ENCODE data around the gene EVA1C.
"Not testable (repeated sequence)": the region's sequence is repeated elsewhere in the genome, so short reads cannot be mapped to it uniquely, and the experiment has no call there.

Gene EVA1C

DNA sequence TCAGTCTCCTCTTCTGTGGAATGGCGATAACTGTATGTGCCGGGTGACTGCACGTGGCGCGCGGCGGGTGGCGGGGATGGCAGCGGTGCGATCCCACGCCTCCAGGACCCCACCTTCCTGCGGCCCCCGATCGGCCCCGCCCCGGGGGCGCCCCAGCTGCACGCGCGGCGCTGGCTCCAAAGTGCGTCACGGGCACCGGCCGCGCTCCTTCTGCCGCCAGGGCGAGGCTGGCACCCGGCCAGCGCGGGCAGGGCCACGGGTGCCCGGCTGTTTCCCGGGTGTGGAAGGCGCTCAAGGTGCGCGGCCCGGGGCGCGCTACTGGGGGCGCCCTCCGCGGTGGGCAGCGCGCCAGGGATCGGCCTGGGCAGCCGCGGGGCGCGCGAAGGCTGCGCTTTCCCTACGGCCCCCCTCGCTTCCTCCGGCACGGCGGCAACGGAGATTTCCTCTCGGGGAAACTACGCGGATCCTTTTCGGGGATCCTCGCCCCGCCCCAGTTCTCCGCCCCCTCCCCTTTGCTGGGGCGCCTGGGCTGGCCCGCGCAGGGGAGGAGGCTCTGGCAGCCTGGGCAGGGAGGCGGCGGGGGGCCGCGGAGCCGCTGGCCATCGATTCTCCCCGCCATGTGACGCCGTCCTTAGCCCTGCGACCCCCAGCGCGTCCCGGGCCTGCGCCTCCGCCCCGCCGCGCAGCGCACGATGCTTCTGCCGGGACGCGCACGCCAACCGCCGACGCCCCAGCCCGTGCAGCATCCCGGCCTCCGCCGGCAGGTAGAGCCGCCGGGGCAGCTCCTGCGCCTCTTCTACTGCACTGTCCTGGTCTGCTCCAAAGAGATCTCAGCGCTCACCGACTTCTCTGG lies at the start of gene EVA1C:
Gene EVA1C (plus strand): TSS at position 545 of the 853 bp plus-strand sequence. CDS start 148 bp downstream, at position 693.
- no peak for DNase-seq

- no peak for DNase-seq
Observed at GRCh38 chr21:32364387-32364786, 48.1 kb upstream of the EVA1C start.

GRCh38 chr21:32364796-32365195 lies 47.7 kb upstream of the EVA1C start:
- no peak for DNase-seq

DNA sequence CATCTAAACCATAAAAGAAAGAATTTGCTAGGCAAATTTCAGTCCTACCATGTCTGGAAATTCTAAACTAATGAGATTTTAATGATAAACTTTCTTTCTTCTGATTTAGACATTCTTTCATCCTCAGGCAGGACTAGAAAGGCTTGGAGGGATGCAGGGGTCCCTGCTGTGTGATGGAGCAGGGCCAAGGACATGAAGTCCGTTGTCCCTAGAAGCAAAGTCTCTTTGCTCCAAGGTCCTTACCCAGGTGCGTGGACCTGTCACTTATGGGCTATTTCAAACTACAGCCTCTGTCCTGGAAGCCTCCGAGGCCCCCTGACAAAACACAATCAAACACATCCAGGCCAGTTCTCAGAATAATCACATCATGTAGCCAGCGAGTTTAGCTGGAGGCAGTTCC lies 46.3 kb upstream of the EVA1C start:
- DNase-seq, result no peak

- DNase-seq, result no peak
Observed at GRCh38 chr21:32367158-32367557, 45.3 kb upstream of the EVA1C start.

GRCh38 chr21:32368386-32368785 lies 44.1 kb upstream of the EVA1C start:
- no peak for DNase-seq

GRCh38 chr21:32368961-32369360 lies 43.5 kb upstream of the EVA1C start:
- not testable (repeated sequence) for DNase-seq

DNA sequence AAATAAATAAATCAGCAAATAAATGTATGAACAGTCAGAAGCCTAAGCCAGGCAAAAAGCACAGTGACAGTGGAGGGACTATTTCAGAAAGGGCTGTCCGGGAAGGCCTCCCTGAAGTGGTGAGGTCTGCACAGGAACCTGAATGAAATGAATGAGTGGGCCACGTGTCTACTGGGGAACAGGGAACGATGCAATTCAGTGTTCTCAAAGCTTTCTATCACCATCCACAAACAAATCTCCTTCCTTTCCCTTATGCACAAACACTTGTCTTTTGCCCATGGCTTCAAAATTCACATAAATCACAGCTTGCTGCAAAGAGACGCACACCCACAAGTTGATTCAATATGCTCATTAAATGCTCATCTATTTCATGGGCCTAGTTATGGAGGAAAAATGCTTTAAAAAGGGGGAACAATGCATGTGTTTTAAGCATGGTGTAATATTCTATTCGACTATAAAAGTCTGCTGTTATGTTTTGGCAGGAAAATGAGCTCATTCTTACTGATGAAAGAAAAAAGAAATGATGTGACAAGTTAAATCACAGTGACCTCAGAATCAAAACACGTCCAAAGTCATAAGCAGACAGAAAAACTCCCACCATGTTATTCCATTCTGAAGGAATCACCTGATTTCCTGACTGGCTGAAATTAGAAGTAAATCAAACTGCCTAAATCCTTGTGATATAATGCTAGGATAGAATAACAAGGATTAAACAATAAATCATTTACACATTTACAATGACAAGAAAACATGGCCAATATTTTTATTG lies 41.3 kb upstream of the EVA1C start:
- DNase-seq, result no peak

GRCh38 chr21:32371913-32372314 lies 40.6 kb upstream of the EVA1C start:
- DNase-seq, result no peak

GRCh38 chr21:32372755-32373154 lies 39.8 kb upstream of the EVA1C start:
- DNase-seq, result no peak

DNA sequence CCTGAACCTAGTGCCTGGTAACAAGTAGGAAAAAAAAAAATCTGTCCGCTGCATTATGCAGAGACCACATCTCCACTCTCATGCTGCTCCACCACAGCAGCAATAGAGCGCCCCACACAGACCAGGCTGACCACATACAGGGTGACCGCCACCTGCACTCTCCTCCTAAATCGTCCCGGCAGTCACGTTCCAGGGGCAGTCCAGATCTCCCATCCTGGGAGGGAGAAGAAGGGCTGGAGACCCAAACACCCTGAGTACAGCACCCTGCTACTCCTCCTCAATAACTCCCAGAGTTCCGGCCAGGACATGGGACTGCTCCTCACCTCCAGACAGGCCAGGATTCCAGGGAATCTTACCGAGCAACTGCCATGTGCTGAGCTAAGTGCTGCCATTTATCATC lies 35.0 kb upstream of the EVA1C start:
- no peak for DNase-seq

DNA sequence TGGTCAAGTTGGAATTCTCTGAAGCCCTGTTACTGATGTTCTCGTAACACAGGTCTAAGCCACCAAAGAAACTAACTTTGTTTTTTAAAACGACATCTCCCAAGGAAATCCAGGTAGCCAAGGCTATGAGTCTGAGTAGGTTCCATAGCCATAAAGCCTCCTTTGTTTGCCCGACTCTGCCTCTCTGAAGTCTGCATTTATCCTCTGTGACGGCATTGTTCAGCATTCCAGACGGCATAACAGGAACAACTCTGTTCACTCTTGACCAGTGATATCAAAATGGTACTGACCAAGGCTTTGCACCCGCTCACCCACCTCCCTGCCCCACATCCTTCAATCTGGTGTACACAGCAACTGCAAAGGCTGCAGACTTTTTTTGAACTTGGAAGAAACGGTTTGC lies 34.5 kb upstream of the EVA1C start:
- no peak for DNase-seq

DNA sequence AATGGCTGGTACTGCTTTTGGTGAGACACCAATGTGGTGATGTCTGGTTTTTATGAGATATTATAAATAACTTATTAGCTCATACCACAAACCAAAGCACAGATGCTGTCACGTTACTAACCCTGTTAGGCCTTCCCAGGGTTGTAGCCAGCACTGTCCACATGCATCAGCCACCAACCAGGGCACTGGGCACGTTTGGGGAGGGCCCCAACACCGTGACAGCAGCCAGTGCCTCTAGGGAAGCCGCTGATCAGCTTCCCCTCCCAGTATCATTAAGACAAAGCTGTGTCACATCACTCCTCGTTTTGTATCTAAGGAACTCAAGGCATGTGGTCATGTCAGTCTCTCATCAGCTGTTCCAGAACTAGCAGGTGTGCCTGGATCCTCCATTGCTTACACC lies 33.5 kb upstream of the EVA1C start:
- DNase-seq, result no peak

- DNase-seq, result no peak
Observed at GRCh38 chr21:32380940-32381339, 31.6 kb upstream of the EVA1C start.

- DNase-seq, result no peak
Observed at GRCh38 chr21:32381571-32381970, 30.9 kb upstream of the EVA1C start.

DNA sequence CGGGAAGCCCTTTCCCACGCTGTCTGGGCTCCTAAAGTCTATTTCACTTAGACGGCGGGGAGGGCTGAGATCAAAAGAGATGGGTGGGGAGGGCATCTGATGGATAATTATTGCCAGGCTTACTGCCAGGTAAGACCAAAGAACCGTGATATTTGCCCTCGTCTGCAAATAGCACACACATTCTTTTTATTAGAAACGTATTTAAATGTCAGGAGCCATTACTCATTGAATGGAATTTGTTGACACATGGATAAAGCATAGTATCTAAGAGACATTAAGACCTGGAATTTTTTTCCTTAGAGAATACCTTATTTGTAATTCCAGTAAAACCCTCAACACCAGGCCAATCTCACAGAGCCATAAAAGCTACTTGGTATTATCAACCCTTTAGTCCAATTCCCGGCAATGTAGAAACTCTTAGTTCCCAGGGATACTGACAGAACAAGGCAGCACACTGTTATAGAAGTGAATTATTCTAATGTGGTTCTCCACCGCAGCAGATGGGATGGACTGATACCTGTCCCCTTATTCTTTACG lies 30.3 kb upstream of the EVA1C start:
- DNase-seq, result no peak

GRCh38 chr21:32383812-32384211 lies 28.7 kb upstream of the EVA1C start:
- no peak for DNase-seq

GRCh38 chr21:32386195-32386870 lies 26.2 kb upstream of the EVA1C start:
- no peak for DNase-seq

GRCh38 chr21:32387151-32387550 lies 25.4 kb upstream of the EVA1C start:
- DNase-seq, result no peak

GRCh38 chr21:32388306-32388705 lies 24.2 kb upstream of the EVA1C start:
- DNase-seq, result no peak

DNA sequence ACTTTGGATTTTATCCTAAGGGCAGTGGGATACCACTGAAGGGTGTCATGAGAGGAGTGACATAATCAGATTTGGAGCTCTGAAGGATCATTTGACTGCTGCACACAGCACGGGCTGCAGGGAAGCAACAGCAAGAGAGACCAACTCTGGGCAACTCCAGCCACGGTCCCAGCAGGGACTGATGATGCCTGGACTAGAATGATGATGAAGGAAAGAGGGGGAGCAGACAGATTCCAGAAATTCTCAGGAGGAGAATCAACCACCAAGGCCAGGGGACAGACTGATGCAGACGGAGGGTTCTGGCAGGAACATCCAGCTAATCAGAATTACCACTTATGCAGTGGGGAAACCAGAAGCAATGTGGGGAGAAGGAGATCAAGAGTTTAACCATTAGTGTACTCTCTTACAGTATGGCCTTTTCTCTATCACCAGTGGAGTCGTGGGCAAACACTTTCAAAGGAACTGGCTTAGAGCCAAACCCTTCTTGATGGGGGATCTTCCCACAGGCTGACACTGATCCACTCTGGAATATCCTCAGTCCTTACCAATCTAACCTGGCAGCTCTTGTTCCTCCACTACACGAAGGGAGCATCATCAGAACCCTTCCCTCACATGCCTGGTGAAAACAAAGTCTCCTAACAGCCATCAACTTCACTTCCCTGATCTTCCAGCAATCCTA lies 23.0 kb upstream of the EVA1C start:
- no peak for DNase-seq

GRCh38 chr21:32390537-32391224 lies 21.8 kb upstream of the EVA1C start:
- not testable (repeated sequence) for DNase-seq

Measured in NCI-H2107 (cell line).